GM21528 (cell line): ENCODE measurements around the gene TUBB.
A peak's percentile ranks its signal among the peaks of the same experiment; 100 is the strongest.

ENCODE experiments used
- ATAC-seq: cut with Tn5 transposase; IDR thresholded peaks from one replicate; pipeline ENCODE4 v1.9.1; 2021; ENCODE audit warnings: mild to moderate bottlenecking, moderate library complexity; ENCODE audit not compliant: unreplicated experiment, low FRiP score

The TUBB gene

DNA sequence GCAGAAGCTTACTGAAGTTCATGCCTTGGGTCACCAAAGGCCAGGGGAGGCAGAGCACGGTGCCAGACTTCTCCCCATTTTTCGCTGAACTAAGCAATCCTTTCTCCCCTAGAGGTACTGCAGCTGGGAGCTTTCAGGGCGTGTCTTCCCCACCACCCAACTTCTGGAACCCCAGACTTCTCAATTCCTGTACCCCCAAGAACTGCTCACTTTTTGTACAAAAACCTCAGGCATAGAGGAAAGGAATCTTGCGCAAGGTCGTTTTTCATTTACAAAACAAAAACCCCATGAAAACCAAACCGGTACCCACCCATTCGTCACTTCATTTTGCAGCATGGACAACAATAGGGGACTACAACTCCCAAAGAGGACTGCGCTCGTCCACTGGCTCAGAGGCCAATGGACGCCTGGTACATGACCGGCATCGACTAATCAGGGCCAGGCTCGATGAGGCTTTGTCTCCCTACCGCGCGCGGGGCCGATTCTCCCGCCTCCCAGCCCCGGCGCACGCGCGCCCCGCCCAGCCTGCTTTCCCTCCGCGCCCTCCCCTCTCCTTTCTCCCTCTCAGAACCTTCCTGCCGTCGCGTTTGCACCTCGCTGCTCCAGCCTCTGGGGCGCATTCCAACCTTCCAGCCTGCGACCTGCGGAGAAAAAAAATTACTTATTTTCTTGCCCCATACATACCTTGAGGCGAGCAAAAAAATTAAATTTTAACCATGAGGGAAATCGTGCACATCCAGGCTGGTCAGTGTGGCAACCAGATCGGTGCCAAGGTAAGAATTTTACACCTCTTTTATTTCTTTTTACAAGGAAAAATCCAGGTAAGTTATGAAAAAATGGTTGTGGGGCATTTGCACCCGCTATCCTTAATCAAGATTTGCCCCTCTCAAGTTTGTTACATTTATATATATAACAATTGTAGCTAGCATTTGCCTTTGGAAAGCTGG, at the start of gene TUBB:
TUBB (plus strand) TSS at position 562 of the 947 bp plus-strand sequence; CDS start at position 717, 155 bp downstream.
- ATAC-seq = peak; percentile 32

DNA sequence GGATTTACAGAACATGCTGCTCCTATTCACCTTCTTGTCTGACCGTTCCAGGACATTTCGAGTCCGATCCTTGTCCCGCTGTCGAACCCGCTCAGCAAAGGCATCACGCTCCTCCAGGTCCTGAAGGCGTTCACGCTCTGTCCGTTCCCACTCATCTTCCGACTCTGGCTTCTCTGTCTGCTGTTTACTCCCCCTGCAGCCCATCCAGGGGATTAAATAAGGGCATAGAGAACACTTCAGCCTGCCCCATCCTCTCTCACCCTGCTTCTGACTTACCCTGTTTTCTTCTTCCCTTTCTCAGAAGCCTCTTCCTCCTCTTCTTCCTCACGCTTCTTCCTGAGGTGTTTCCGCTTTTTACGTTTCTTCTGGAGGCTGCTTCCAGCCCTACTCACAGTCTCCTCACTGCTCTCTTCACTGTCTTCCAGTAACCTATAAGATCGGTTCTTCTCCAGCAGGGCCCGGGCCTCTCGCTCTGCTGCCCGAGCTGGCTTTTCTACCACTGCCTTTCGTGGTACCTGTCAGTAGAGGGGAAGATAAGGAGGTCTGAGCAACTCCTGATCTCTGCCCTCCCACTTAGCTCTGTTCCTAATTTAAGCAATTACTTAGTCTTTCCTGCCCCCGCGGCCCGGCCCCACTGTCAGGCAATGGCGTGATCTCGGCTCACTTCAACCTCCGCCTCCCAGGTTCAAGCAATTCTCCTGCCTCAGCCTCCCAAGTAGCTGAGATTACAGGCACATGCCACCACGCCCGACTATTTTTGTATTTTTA, 49.2 kb upstream of the TUBB start:
- ATAC-seq = no peak

DNA sequence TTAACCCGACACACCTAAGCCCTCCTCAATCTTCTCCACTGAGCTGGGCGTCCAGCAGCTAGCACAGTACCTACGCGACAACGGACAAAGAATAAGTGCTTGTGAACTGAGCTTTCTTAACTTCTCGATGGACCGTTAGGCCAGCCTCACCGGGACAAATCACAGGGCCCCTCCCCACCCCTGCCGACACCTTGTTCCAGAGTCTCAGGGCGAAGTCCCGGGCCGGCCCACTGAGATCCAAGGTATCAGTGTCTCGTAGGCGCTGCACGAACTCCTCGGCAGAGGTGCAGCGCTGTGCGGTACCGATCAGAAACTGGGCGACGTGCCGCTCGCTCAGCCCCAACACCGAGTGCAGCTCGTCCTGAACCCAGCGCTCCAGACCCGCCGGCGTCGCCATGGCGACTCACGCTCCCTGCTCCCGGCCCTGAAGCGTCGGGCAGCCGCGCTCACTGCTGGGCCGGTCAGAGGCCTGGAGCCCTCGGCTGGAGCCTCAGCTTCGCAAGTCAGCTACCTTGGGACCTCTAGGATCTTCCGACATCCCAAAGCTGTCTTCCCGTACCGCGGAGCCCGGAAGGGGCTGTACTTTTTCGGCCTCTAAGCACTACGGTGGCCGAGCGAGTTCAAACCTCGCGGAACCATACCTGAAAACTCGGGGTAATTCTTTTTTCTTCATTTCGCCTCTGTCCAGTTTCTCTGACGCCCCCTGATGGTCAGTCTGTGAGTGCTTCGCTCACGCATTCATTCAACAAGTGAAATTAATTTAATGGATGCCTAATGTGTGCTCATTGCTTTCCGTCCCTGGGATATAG, 47.5 kb upstream of the TUBB start, which contains the start of gene DHX16:
DHX16 (minus strand) TSS at position 562 of the 809 bp plus-strand sequence; CDS start at position 397, 165 bp downstream.
- ATAC-seq = peak; percentile 70

DNA sequence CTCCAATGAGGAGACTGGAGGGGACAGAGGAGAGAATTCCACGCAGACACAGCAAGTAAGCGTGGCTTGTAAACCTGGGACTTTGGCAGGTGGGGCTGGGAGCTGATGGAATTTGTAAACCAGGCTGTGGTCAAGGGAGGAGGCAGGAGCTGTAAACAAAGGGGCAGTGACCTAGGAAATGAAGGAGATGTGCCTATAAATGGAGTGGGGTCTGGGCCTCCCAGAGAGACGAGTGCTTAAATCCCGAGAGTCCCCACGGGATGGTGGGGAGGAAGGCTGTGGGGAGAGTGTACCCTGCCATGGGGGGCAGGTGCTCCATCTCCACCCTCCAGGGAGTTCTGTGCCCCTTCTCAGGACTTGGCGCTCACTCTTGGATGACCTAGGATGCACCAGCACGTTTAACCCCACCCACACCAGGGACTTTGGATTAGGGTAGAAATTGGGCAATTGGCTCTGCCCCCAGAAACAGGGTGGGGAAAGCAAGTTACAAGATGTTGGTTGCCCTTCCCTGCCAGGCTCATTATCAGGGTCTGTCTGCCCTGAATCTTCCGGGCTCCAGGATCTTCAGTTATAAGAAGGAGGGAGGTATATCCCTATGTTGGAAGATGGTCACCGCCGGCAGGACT, 43.4 kb upstream of the TUBB start:
- ATAC-seq = no peak

GRCh38 chr6:30678964-30679726, 41.0 kb upstream of the TUBB start:
- ATAC-seq = no peak

GRCh38 chr6:30679765-30680535, 40.2 kb upstream of the TUBB start:
- ATAC-seq = no peak

DNA sequence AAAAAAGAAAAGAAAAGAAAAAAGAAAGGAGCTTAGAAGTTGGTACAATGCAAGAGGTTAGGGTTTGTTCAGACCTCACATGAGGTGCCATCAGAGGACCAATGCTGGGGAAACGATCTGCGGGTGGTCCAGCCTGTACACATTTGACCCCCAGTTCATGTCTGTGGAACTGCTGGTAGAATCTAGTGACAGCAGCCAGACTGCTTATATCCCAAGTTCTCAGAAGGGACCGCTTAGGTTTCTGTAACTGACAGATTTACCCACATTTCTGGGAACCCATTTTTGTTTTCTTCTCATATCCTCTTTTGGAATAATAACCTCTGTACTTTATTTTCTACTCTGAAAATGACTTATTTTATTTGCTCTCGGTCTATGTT, 38.4 kb upstream of the TUBB start:
- no peak for ATAC-seq

DNA sequence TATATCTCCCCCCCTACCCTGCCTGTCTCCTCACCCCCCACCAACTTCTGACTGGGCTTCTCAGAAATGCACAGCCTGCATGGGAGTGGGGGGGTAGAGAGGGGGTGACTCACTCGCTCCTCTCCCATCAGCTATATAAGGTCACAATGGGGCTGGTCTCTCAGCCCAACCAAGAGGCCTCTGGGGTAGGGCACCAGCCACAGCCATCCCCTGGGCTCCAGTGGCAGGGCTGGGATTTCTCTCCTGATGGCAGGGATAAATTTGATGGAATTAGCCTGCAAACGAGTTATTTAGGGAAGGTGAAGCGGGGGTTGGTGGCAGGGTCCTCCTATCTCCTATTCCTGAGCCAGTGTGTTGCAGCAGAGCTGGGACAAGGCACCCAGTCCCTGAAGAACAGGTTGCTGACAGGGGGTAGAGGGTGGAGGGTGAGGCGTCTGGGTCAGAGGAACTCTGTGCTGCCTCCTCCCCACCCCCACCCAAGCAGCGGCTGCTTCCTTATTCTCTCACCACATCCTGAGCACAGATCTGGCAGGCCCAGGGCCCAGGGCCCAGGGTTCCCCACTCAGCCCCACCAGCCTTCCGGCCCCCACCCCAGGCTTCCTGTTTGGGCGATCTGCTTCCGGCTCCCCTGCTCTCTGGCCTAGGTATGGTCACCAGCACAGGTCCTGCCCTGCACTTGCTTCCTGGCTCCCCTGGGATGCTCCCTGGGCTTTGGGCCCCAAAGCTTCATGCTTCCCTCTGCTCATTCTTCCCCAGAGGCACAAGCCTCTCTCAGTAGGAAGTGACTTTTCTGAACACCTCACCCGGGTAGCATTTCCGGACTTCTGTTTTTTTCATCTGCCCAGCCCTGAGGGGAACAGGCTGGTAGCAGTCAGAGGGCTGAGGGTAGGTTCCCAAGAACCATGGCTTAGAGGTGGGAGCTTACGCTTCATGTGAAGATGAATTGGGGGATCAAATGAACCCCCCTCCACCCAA, 37.7 kb upstream of the TUBB start:
- peak; percentile 44 for ATAC-seq

DNA sequence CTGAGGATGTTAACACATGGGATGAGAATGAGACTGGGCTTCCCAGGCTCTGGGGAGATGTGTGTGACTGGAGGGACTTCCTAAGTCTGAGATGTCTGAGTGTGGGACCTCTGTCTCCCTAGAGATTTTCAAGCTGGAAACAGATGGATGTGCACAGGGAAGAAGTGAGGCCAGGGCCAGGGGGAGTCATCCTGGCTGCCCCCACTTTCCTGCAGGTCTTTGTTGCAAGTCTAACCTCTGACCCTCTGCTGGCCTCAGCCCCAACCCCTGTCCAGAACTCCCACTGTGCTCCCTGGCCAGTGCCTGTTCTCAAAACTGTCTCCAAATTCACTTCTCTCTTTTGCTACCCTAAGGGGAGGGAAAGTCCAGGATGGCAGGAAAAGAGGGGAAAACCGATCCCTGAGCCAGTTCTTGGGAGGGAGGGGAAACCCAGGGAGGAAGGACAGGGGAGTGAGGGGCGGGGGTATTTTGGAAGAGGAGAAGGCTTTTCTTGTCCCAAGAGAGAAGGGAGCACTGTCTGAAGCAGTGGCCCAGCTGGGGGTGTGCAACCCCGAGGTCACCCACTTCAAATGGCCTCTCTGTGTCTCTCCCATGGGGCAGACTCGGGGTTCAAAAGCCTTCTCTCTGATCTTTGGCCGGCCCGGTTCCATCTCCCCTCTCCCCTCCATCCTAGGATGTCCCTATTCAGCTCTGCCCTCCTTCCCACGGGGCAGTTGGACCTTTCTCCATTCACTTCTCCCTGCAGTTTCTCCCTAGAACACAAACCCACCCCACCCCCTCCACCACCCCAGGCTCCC, 36.8 kb upstream of the TUBB start:
- ATAC-seq = no peak

DNA sequence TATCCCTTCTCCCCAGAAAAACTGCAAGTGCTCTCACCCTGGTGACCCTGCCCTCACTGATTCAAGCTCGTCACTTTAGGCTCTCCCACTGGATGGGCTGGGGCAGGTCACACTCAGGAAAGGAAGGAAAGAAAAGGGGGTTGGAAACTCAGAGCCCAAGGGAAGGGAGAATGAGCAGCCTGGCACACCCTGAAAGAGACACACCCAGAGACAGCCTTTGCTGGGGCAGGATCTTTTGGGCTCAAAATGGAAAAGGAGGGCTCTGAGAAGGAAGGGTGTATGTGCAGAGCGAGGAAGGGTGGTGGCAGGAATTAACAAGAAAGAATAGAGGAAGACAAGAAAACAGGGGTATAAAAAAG, 36.2 kb upstream of the TUBB start:
- no peak for ATAC-seq

- no peak for ATAC-seq
Observed at GRCh38 chr6:30684386-30685156, 35.6 kb upstream of the TUBB start.

DNA sequence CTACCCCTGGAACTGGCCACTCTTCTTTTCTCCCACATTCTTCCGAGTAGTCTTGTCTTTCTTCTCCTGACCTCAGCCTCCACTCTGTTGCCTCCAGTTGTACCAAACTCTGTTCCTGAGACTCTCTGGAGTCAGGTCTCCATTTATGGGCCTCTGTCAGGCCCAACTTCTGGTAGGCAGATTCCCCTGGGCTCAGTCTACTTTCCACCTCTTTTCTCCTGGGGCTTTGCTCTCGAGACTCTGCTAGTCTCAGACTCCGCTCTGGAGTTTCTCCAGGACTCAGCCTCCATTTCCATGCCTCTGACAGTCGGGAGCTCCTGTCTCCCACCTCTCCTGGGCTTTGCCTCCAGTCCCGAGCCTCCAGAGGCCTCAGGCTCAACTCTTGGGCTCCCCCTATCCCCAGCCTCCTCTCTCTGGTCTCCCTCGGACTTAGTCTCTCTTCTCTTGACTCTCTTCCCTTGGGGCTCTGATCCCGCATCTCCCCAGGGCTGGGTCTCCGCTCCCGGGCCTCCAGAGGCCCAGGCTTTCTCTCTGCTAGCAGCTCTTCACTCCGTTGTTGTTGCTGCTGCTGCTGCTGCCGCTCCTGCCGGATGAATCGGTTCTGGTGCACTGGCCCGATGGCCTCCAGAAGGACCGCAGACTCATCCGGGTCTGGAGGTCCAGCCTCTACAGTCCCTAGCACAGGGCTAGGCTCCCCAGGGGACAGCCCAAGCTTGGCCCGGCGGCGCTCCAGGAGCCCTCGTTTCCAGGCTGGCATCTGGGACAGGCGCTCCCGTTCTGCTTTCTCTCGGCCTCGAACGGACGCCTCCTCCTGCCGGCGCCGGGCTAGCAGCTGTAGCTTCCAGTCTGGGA, 34.8 kb upstream of the TUBB start:
- ATAC-seq = no peak

GRCh38 chr6:30686009-30686907, 33.9 kb upstream of the TUBB start, which contains the start of gene PPP1R18:
Gene PPP1R18, minus strand, starts transcription at chr6:30686645. Its CDS starts 627 bp downstream, at chr6:30686018.
- no peak for ATAC-seq
